Gastrocnemius medialis (tissue), 4 donors: Measurements from ENCODE around the gene URI1.

Source experiments
- CTCF ChIP-seq, 5 experiments: fragments of 450-650 bp in 3 of 5; fragments of 200-600 bp in 2 of 5; sonication (generic) in 2 of 5; IDR thresholded peaks in 4 of 5; conservative IDR thresholded peaks in 1 of 5; 1 replicate in 4 of 5; 2 replicates in 1 of 5; pipeline ENCODE4 v1.5.1; 2016 to 2019; ENCODE audit warnings: antibody characterized with exemption in 5 of 5, mild to moderate bottlenecking in 3 of 5, moderate library complexity in 3 of 5
- POLR2A ChIP-seq, 2 donors: fragments of 450-650 bp; IDR thresholded peaks; one replicate each; pipeline ENCODE4 v1.6.1; 2017; ENCODE audit warnings: antibody characterized with exemption in 2 of 2, mild to moderate bottlenecking in 2 of 2, moderate library complexity in 2 of 2

GRCh38 chr19:30034321-30034720, 92.3 kb downstream of the URI1 start:
- TF ChIP-seq POLR2A (IDR thresholded peaks at IDR 0.05) (no peak), CTCF (IDR thresholded peaks at IDR 0.05 in 4 of 5, conservative IDR thresholded peaks at IDR 0.05 in 1 of 5) (no peak)
